ENCODE measurements around the gene LIN37.

The LIN37 gene

GRCh38 chr19:35777086-35777841, 28.9 kb downstream of the LIN37 start:
- DNase-seq = no peak

- no peak for DNase-seq
These were observed 29.6 kb downstream of the LIN37 start for GRCh38 chr19:35777961-35778360.

- DNase-seq = no peak
These were observed 30.7 kb downstream of the LIN37 start for GRCh38 chr19:35779033-35779432.

GRCh38 chr19:35780058-35780457, 31.7 kb downstream of the LIN37 start:
- no peak for DNase-seq

GRCh38 chr19:35780717-35781116, 32.3 kb downstream of the LIN37 start:
- DNase-seq = no peak

- no peak for DNase-seq
These were observed 33.3 kb downstream of the LIN37 start for GRCh38 chr19:35781650-35782049.

GRCh38 chr19:35782589-35782988, 34.2 kb downstream of the LIN37 start:
- DNase-seq = no peak

- DNase-seq = no peak
These were observed 35.4 kb downstream of the LIN37 start for GRCh38 chr19:35783469-35784434.

GRCh38 chr19:35784503-35785338, 36.3 kb downstream of the LIN37 start:
- DNase-seq = no peak

GRCh38 chr19:35785339-35785627, 36.9 kb downstream of the LIN37 start:
- DNase-seq = no peak

- DNase-seq = no peak
These were observed 38.2 kb downstream of the LIN37 start for GRCh38 chr19:35786299-35787160.

GRCh38 chr19:35787227-35787799, 38.9 kb downstream of the LIN37 start:
- no peak for DNase-seq

- no peak for DNase-seq
These were observed 40.0 kb downstream of the LIN37 start for GRCh38 chr19:35788205-35788960.

- no peak for DNase-seq
These were observed 41.0 kb downstream of the LIN37 start for GRCh38 chr19:35789195-35789977.

GRCh38 chr19:35789978-35790944, 41.9 kb downstream of the LIN37 start:
- no peak for DNase-seq

- no peak for DNase-seq
These were observed 42.8 kb downstream of the LIN37 start for GRCh38 chr19:35790981-35791813.

GRCh38 chr19:35791814-35792279, 43.5 kb downstream of the LIN37 start:
- DNase-seq = no peak

GRCh38 chr19:35792312-35792711, 43.9 kb downstream of the LIN37 start:
- DNase-seq = no peak
